H1 (cell line): ENCODE results near the gene PRR7. TPM values are rescaled to one million over a fixed set of nuclear protein-coding genes. Genes with fewer than 3 reads are reported as not detected.

Source experiments
- CTCF ChIA-PET: fragments of 300-600 bp; sonication (Branson Sonifier 250); formaldehyde crosslinking; loops from one replicate; lab custom pipeline; 2021; ENCODE audit not compliant: partially characterized antibody; lab: Charles Lee
- POLR2A ChIA-PET: fragments of 300-600 bp; sonication (Branson Sonifier 250); formaldehyde crosslinking; loops from one replicate; lab custom pipeline; 2021; ENCODE audit warnings: inconsistent platforms; ENCODE audit not compliant: partially characterized antibody; lab: Charles Lee
- DNase-seq, 2 experiments: peaks; one replicate each; pipeline versions ENCODE4 v3.0.0 to v3.0.0-alpha.2; 2010 to 2022; ENCODE audit warnings: low spot score in 2 of 2, low read depth in 1 of 2, mixed read lengths in 1 of 2
- FAIRE-seq: peaks from 2 replicates; lab custom pipeline; 2011; peaks lifted over from hg19 to GRCh38; lab: Jason Lieb, UNC
- H2AFZ ChIP-seq: 2 replicates; pipeline ENCODE4 v1.8.1; 2012; ENCODE audit warnings: low read length, inconsistent platforms
- H2AK5ac ChIP-seq: 2 replicates; pipeline ENCODE4 v1.6.1; 2013; ENCODE audit warnings: low read depth, low read length
- H2BK120ac ChIP-seq: replicated peaks from 2 replicates; pipeline ENCODE3; 2013; ENCODE audit warnings: low read depth, low read length, inconsistent platforms
- H2BK12ac ChIP-seq: 2 replicates; pipeline ENCODE4 v1.6.1; 2013; ENCODE audit warnings: low read depth, low read length
- H2BK15ac ChIP-seq: 2 replicates; pipeline ENCODE4 v1.6.1; 2013; ENCODE audit warnings: low read length
- H2BK20ac ChIP-seq: 2 replicates; pipeline ENCODE4 v1.6.1; 2013; ENCODE audit warnings: low read length
- H2BK5ac ChIP-seq: 2 replicates; pipeline ENCODE4 v1.6.1; 2013; ENCODE audit warnings: low read depth, low read length
- H3K14ac ChIP-seq: 2 replicates; pipeline ENCODE4 v1.6.1; 2013; ENCODE audit warnings: inconsistent platforms; ENCODE audit not compliant: insufficient read length
- H3K18ac ChIP-seq: 2 replicates; pipeline ENCODE4 v1.6.1; 2013; ENCODE audit warnings: low read length; ENCODE audit errors: extremely low read depth
- H3K23ac ChIP-seq: 2 replicates; pipeline ENCODE4 v1.6.1; 2013; ENCODE audit warnings: inconsistent platforms; ENCODE audit not compliant: insufficient read length
- H3K23me2 ChIP-seq: 2 replicates; pipeline ENCODE4 v1.6.1; 2013; ENCODE audit warnings: low read depth, low read length
- H3K27ac ChIP-seq: 2 replicates; pipeline ENCODE4 v1.6.1; 2011; ENCODE audit warnings: low read depth, low read length, inconsistent platforms
- H3K27me3 ChIP-seq, 4 experiments: replicated peaks in 1 of 4; 1 replicate in 1 of 4; 2 replicates in 3 of 4; pipeline versions ENCODE4 v1.6.1 to v1.8.1; 2011 to 2013; ENCODE audit warnings: low read length in 3 of 4, mild to moderate bottlenecking in 3 of 4, inconsistent platforms in 2 of 4, mixed read lengths in 2 of 4, moderate library complexity in 1 of 4; ENCODE audit not compliant: control insufficient read depth in 3 of 4, insufficient read depth in 3 of 4; ENCODE audit errors: extremely low read depth in 1 of 4
- H3K36me3 ChIP-seq, 4 experiments: 2 replicates each; pipeline versions ENCODE4 v1.6.1 to v1.8.1; 2011 to 2013; ENCODE audit warnings: mild to moderate bottlenecking in 4 of 4, low read length in 3 of 4, moderate library complexity in 2 of 4, control low read depth in 1 of 4, inconsistent platforms in 1 of 4; ENCODE audit not compliant: insufficient read depth in 4 of 4, control insufficient read depth in 2 of 4
- H3K4ac ChIP-seq: replicated peaks from 2 replicates; pipeline ENCODE3; 2013; ENCODE audit warnings: low read length, low read depth, mixed read lengths, inconsistent platforms; ENCODE audit not compliant: insufficient read length
- H3K4me1 ChIP-seq, 4 experiments: replicated peaks in 1 of 4; 1 replicate in 1 of 4; 2 replicates in 3 of 4; pipeline versions ENCODE4 v1.6.1 to v1.8.1; 2011 to 2013; ENCODE audit warnings: low read length in 3 of 4, inconsistent platforms in 2 of 4, mixed read lengths in 1 of 4; ENCODE audit not compliant: insufficient read depth in 4 of 4, control insufficient read depth in 3 of 4
- H3K4me2 ChIP-seq, 2 experiments: 2 replicates each; pipeline versions ENCODE4 v1.6.1 to v1.8.1; 2011 to 2013; ENCODE audit warnings: low read depth in 2 of 2, low read length in 2 of 2, control low read depth in 1 of 2, inconsistent platforms in 1 of 2, mild to moderate bottlenecking in 1 of 2; ENCODE audit not compliant: insufficient read depth in 1 of 2
- H3K4me3 ChIP-seq, 4 experiments: fragments of 200-600, 300-600 bp in 1 of 4; sonication (generic), shearing (Covaris generic), sonication (Bioruptor Twin) in 1 of 4; 2 replicates each; pipeline versions ENCODE4 v1.5.1 to v1.8.1; 2011 to 2016; ENCODE audit warnings: low read length in 4 of 4, low read depth in 3 of 4, control low read depth in 2 of 4, inconsistent platforms in 2 of 4, mild to moderate bottlenecking in 2 of 4, mixed read lengths in 1 of 4, moderate library complexity in 1 of 4; ENCODE audit not compliant: insufficient read depth in 2 of 4; ENCODE audit errors: extremely low read depth in 1 of 4
- H3K56ac ChIP-seq: replicated peaks from 2 replicates; pipeline ENCODE3; 2013; ENCODE audit warnings: low read depth, mild to moderate bottlenecking, mixed read lengths, low read length, inconsistent platforms; ENCODE audit not compliant: insufficient read length
- H3K79me1 ChIP-seq: 2 replicates; pipeline ENCODE4 v1.6.1; 2013; ENCODE audit warnings: low read depth, low read length, control low read depth
- H3K79me2 ChIP-seq, 2 experiments: 2 replicates each; pipeline versions ENCODE4 v1.6.1 to v1.8.1; 2012 to 2013; ENCODE audit warnings: low read length in 2 of 2, mild to moderate bottlenecking in 2 of 2, inconsistent platforms in 1 of 2; ENCODE audit not compliant: insufficient read depth in 2 of 2, control insufficient read depth in 1 of 2
- H3K9ac ChIP-seq, 4 experiments: replicated peaks in 1 of 4; 1 replicate in 1 of 4; 2 replicates in 3 of 4; pipeline versions ENCODE4 v1.6.1 to v1.8.1; 2011 to 2013; ENCODE audit warnings: low read depth in 3 of 4, low read length in 3 of 4, control low read depth in 2 of 4, mild to moderate bottlenecking in 2 of 4, moderate library complexity in 2 of 4, inconsistent platforms in 1 of 4; ENCODE audit errors: extremely low read depth in 1 of 4
- H3K9me3 ChIP-seq, 2 experiments: 2 replicates each; pipeline versions ENCODE4 v1.6.1 to v1.8.1; 2012 to 2013; ENCODE audit warnings: mild to moderate bottlenecking in 2 of 2, moderate library complexity in 2 of 2, control low read depth in 1 of 2, inconsistent platforms in 1 of 2, low read depth in 1 of 2, low read length in 1 of 2, mixed read lengths in 1 of 2; ENCODE audit not compliant: insufficient read depth in 2 of 2
- H4K20me1 ChIP-seq, 2 experiments: replicated peaks in 1 of 2; 2 replicates each; pipeline versions ENCODE3 to v1.8.1; 2011 to 2013; ENCODE audit warnings: inconsistent platforms in 2 of 2, low read length in 2 of 2, mild to moderate bottlenecking in 1 of 2; ENCODE audit not compliant: insufficient read depth in 2 of 2, control insufficient read depth in 1 of 2
- H4K5ac ChIP-seq: 2 replicates; pipeline ENCODE4 v1.6.1; 2013; ENCODE audit warnings: low read length, low read depth, mixed read lengths, inconsistent platforms; ENCODE audit not compliant: insufficient read length
- H4K8ac ChIP-seq: 2 replicates; pipeline ENCODE4 v1.8.0; 2013; ENCODE audit warnings: mild to moderate bottlenecking, moderate library complexity, low read length, inconsistent platforms; ENCODE audit not compliant: insufficient read depth; ENCODE audit errors: extremely low read depth
- H4K91ac ChIP-seq: replicated peaks from 2 replicates; pipeline ENCODE3; 2013; ENCODE audit warnings: low read length, mixed read lengths, inconsistent platforms; ENCODE audit not compliant: insufficient read length
- CREB1 ChIP-seq: IDR thresholded peaks from 2 replicates; pipeline ENCODE4 v1.6.1; 2012; ENCODE audit warnings: inconsistent platforms
- CTBP2 ChIP-seq: IDR thresholded peaks from 2 replicates; pipeline ENCODE4 v1.7.0; 2011; ENCODE audit warnings: borderline replicate concordance, mild to moderate bottlenecking, moderate library complexity, mixed read lengths, low read length; ENCODE audit not compliant: insufficient read depth, insufficient read length
- GABPA ChIP-seq: IDR thresholded peaks from 2 replicates; pipeline ENCODE4 v1.6.1; 2011; ENCODE audit warnings: mild to moderate bottlenecking, low read length, moderate library complexity, borderline replicate concordance; ENCODE audit not compliant: insufficient read depth
- MAX ChIP-seq: IDR thresholded peaks from 2 replicates; pipeline ENCODE4 v1.6.1; 2012; ENCODE audit warnings: inconsistent platforms
- SIN3A ChIP-seq, 2 experiments: IDR thresholded peaks in 1 of 2; conservative IDR thresholded peaks in 1 of 2; 2 replicates each; pipeline ENCODE4 v1.6.1; 2011 to 2012; ENCODE audit warnings: low read length in 2 of 2, improper control_type of control experiment in 1 of 2, low read depth in 1 of 2, mild to moderate bottlenecking in 1 of 2
- TEAD4 ChIP-seq: IDR thresholded peaks from 2 replicates; pipeline ENCODE4 v1.6.1; 2012; ENCODE audit warnings: low read depth, low read length, inconsistent platforms, mixed read lengths
- WGBS, 2 experiments: shearing (Covaris generic) in 1 of 2; methylation state at CpG; one replicate each; pipeline versions ENCODE4 v1.1.6 to v1.1.7; 2013 to 2015; ENCODE audit warnings: low lambda C conversion rate in 2 of 2, mixed read lengths in 2 of 2, inconsistent platforms in 1 of 2, low coverage in 1 of 2, missing lambda C conversion rate in 1 of 2; ENCODE audit not compliant: insufficient replicate concordance in 2 of 2, insufficient coverage in 1 of 2, insufficient read length in 1 of 2; ENCODE audit errors: extremely low coverage in 1 of 2, missing lambda C conversion rate in 1 of 2; 5-methylcytosine and 5-hydroxymethylcytosine counted together
- polyA plus RNA-seq, 7 experiments: library from polyadenylated mRNA; depleted of rRNA in 3 of 7; stranded (reverse) in 5 of 7; unstranded in 2 of 7; fragments of >200 nt in 5 of 7; fragments of 200-250 nt in 2 of 7; gene quantifications; 1 replicate in 5 of 7; 2 replicates in 1 of 7; 4 replicates in 1 of 7; pipeline versions ENCODE4 v1.2.1 to v1.2.3, GENCODE V29; 2011 to 2013; ENCODE audit warnings: missing spikeins in 2 of 7, mixed read lengths in 2 of 7
- total RNA-seq: library from RNA; stranded (reverse); fragmentation: NEBNext Ultra II Directional; extraction: Animal tissue kit (Norgen Biotek cat#: 25700); gene quantifications from 2 replicates; pipeline ENCODE4 v1.2.1, GENCODE V29; 2021

PRR7 gene
- total and polyA plus RNA-seq, 2 of the 8 experiments (the other 6 are each of a cell fraction or from before 2014, with no cell fraction given), result 8.0 to 11.8 TPM

GRCh38 chr5:177500685-177501522 lies 54.3 kb downstream of the PRR7 start:
- H4K91ac ChIP-seq, result no peak overlapping the region
- H3K23me2 ChIP-seq, result peaks cover 10% of the 10 kb centered on the region
- no peak overlapping the region; the same call in 1 of the 2 replicates for H2BK20ac ChIP-seq
- POLR2A ChIA-PET, result interaction anchor here (0.9 to 67.5 kb wide), 6 partner anchors 15 to 192 kb away, joined by 3 to 3349 read pairs (median 6); partner anchors contain the start of genes DBN1, DDX41, DOK3 and PDLIM7
- H2BK12ac ChIP-seq, result no peak overlapping the region
- H3K9me3 ChIP-seq, result no peaks in the 10 kb centered on the region
- peak overlapping the region; percentile 75 for H2AFZ ChIP-seq
- FAIRE-seq, result peak; percentile 50
- H3K14ac ChIP-seq, result no peak overlapping the region
- peak in 1 of 2 experiments; percentile 99 for DNase-seq
- H3K36me3 ChIP-seq, result peaks cover 0 to 8% (median 1%) of the 10 kb centered on the region in 4 experiments; a peak in 2 of 8 replicates
- no peak overlapping the region for H2AK5ac ChIP-seq
- peak overlapping the region; percentile 9 for H4K5ac ChIP-seq
- H3K4me3 ChIP-seq, result no peak overlapping the region
- H2BK120ac ChIP-seq, result no peak overlapping the region
- H3K27ac ChIP-seq, result no peak overlapping the region
- H2BK15ac ChIP-seq, result no peak overlapping the region; the same call in 1 of the 2 replicates
- H3K4ac ChIP-seq, result no peak overlapping the region
- H3K79me1 ChIP-seq, result no peaks in the 10 kb centered on the region
- H3K79me2 ChIP-seq, result 0 out of 4 replicates have a peak, but pooled peaks cover 0 to 4% of the 10 kb centered on the region in 2 experiments
- peaks cover 0 to 16% (median 13%) of the 10 kb centered on the region in 4 experiments; a peak in 6 of 7 replicates for H3K4me1 ChIP-seq
- CTCF ChIA-PET, result interaction anchor here (0.7 to 20.8 kb wide), 37 partner anchors 9 to 843 kb away, joined by 3 to 306 read pairs (median 5); partner anchors contain the start of genes DBN1, DDX41, DOK3 and PFN3
- no peak overlapping the region; a peak in 1 of 7 replicates for H3K9ac ChIP-seq
- no peaks in the 10 kb centered on the region for H4K20me1 ChIP-seq
- H3K18ac ChIP-seq, result peak overlapping the region; percentile 3; the same call in 1 of the 2 replicates
- no peak overlapping the region for H3K56ac ChIP-seq
- H3K4me2 ChIP-seq, result 0 out of 4 replicates have a peak overlapping the region, but pooled peaks of 1 of the 2 experiments have one; percentile 5
- H4K8ac ChIP-seq, result no peak overlapping the region
- peaks cover 2 to 12% (median 11%) of the 10 kb centered on the region in 4 experiments; a peak in 6 of 7 replicates for H3K27me3 ChIP-seq
- no peak overlapping the region for H3K23ac ChIP-seq
- WGBS, 2 experiments, result 30% methylated on average over 10 of the region's 10 CpGs; no CpG with 5 or more reads in 1 of the 2 experiments
- H2BK5ac ChIP-seq, result no peak overlapping the region
- TF ChIP-seq TEAD4, result no peak
- no peak for TF ChIP-seq CTBP2
- peak in 1 of 2 experiments; percentile 75; a peak in 2 of 4 replicates for TF ChIP-seq SIN3A (conservative IDR thresholded peaks at IDR 0.05 in 1 of 2, IDR thresholded peaks at IDR 0.05 in 1 of 2; ENCODE audit: low read depth in 1 of 2, low read length in 2 of 2)
- TF ChIP-seq CREB1, result peak; percentile 61
- peak; percentile 71; the same call in 1 of the 2 replicates for TF ChIP-seq GABPA
- no peak for TF ChIP-seq MAX
